GM18870 (cell line): ENCODE results near the gene GPSM1.

Experiments
- ATAC-seq: cut with Tn5 transposase; IDR thresholded peaks from one replicate; pipeline ENCODE4 v1.9.1; 2021; ENCODE audit warnings: moderate library complexity; ENCODE audit not compliant: unreplicated experiment

GPSM1 gene

DNA sequence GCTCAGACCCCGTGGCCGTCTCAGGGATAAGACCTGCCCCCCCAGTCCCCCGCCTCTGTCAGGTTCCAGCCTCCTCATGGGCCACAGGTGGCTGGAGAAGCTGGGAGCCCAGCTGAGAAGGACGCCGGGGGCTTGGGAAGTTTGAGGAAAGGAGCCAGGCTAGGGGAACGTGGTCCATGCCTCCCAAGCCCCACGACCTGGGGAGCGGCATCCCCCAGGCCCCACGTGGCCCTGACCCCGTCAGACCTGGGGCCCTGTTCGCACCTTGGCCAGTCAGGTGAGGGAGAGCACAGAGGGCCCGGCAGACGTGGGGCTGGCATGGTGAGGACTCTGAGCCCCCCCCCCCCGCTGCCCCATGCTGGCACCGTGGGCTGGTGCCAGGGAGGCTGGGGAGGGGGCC lies 3.7 kb downstream of the GPSM1 start:
- ATAC-seq, result no peak

GRCh38 chr9:136331556-136332481 lies 4.5 kb downstream of the GPSM1 start:
- ATAC-seq, result no peak

DNA sequence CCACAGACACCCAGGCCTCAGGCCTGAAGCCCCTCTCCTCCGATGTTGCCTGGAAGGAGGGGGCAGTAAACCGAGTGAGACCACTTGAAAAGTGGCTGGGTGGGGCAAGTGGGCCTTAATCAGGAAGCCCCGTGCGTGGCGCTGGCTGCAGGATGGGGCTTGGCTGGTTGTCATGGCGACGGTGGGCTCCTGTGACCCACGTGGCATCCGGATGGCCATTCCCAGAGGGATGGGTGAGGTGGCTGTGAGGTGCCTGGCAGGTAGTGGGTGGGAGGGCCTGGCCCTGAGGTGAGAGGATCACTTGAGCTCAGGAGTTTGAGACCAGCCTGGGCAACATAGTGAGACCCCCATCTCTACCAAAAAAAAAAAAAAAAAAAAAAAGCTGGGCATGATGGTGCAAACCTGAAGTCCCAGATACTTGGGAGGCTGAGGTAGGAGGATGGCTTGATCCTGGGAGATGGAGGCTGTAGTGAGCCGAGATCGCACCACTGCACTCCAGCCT lies 5.2 kb downstream of the GPSM1 start:
- ATAC-seq, result no peak

- ATAC-seq, result no peak
These were observed 5.7 kb downstream of the GPSM1 start for GRCh38 chr9:136333045-136333444.

DNA sequence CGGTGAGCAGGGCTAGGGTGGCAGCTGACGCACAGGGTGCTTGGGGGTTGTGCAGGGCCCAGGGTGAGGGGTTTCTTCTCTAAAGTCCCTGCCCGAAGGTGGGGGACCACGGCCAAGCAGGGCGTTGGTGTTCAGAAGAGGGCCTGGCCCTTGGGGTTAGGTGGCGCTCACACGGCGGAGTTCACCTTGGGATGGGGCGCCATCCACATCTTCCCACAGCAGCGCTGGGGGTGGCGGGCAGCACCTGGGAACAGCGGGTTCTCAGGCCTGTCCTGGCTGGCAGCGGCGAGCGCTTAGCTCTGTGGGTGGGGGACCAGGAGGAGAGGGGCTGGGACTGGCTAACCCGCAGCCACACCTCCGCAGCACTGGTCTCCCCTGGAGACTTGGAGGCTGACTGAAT lies 6.1 kb downstream of the GPSM1 start:
- no peak for ATAC-seq

DNA sequence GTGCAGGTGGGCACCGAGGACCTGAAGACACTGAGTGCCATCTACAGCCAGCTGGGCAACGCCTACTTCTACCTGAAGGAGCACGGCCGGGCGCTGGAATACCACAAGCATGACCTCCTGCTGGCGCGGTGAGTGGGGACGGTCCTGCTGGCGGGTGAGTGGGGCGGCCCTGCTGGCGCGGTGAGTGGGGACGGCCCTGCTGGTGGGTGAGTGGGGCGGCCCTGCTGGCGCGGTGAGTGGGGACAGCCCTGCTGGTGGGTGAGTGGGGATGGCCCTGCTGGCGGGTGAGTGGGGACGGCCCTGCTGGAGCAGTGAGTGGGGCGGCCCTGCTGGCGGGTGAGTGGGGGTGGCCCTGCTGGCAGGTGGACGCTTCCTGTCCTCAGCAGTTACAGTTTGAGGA lies 7.2 kb downstream of the GPSM1 start:
- ATAC-seq, result no peak

DNA sequence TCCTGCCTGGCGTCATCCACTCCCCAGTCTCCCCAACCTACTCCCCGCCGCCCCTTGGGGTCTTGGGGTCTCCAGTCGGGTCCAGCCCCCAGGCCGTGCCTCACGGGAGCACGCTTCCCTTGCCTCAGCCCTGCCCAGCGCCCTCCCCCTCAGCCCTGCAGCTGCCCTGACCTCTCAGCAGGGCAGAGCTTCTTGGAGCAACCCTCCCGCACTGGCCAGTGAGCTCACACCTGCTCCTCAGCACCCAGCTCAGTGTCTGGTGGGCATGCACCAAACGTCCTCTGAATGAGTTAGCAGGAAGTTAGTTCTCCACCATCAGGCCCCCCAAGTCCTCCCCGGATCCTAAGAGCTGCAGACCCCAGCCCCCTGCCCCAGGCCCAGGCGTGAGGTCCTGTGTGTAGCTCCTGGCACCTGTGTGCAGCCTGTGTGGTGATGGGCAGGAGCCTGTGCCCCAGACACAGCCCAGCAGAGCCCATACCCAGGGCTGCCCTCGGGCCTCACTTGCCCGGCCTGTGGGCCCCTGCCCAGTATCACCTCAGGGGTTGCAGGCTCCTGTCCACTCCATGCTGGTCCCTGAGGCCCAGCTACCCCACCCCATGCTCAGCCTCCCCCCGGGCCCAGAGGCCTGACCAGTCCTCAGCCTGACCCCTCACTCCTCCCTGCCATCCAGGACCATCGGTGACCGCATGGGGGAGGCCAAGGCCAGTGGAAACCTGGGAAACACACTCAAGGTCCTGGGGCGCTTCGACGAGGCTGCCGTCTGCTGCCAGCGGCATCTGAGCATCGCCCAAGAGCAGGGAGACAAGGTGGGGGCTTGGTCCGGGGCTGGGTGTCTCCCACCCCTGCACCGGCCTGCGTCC lies 8.2 kb downstream of the GPSM1 start:
- no peak for ATAC-seq

DNA sequence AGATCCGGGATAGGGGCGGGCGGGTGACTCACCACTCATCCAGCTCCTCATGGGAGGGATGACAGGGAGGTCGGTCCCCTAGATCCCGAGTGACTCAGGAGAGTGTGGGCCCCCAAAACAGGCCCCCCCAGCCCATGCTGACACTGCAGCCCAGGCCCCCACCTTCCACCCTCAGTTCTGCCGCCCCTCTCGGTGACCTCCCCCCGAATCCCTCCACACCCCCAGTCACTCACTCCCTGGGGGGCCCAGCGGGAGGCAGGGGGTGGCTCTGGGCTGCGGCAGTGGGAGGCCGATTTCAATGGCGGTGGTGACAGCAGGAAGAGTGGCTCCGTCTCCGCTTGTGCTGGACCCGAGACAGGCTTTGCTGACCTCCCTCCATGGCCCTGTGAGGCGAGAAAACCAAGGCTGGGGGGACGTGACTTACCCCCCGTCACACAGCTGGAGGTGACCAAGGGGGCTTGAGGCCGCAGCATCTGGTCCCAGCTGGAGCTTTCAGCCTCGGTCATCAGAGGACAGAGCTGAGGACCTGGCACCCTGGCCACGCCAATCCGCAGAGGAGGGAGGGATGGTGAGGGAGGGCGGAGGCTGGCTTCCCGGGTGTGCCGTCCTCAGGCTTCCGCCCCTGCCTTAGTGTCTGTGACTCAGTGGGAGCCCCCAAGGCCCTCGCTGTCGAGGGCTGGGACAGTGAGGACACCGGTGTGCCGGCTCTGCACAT lies 9.0 kb downstream of the GPSM1 start:
- no peak for ATAC-seq

GRCh38 chr9:136336881-136337280 lies 9.5 kb downstream of the GPSM1 start:
- ATAC-seq, result no peak

GRCh38 chr9:136337416-136338395 lies 10.4 kb downstream of the GPSM1 start:
- ATAC-seq, result no peak

- ATAC-seq, result no peak
These were observed 11.2 kb downstream of the GPSM1 start for GRCh38 chr9:136338511-136338910.

DNA sequence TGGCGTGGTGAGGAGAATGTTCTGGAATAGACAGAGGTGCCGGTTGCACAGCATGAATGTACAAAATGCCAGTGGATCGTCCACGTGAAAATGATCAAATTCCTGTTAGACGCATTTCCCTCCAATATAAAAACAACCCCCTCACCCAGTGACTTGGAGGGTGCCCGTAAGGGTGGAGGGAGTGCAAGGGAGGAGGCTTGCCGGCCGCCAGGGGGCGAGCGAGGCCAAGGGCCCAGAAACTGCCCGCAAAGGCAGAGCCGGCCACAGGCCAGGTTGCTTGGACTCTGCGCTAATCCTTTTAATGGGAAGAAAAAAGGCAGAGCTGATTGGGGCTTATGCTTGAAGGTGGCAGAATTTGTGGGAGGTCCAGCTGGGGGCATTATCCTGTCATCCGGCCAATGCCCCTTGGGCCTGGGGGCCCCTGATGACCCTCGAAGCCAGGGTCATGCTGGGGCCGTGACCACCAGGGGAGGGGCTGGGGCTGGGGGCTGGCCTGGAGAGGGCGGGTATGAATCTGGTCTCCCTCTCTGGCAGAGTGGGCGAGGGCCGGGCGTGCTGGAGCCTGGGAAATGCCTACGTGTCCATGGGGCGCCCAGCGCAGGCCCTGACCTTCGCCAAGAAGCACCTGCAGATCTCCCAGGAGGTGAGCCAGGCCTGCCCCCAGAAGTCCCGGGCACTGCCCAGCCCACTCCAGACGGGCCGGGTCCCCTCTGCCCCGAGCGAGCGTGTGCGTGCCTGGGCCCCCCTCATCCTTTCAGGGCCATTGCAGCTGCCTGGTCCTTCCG lies 12.0 kb downstream of the GPSM1 start:
- ATAC-seq, result no peak

DNA sequence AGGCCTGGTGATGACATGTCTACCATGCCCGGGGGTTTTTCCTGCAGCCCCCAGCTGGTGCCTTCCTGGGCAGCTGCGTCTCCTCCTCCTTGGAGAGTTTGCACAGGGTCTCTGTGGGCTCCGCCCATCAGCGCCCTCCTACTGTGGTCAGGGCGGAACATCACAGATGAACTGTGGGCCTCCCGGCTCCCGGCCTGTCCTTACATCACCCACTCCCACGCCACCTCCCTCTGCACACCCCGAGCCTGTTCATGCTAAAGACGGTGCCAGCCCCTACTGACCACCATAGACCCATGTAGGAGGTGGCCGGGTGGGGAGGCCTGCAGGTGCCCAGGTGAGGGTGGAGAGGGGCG lies 12.6 kb downstream of the GPSM1 start:
- ATAC-seq, result no peak

DNA sequence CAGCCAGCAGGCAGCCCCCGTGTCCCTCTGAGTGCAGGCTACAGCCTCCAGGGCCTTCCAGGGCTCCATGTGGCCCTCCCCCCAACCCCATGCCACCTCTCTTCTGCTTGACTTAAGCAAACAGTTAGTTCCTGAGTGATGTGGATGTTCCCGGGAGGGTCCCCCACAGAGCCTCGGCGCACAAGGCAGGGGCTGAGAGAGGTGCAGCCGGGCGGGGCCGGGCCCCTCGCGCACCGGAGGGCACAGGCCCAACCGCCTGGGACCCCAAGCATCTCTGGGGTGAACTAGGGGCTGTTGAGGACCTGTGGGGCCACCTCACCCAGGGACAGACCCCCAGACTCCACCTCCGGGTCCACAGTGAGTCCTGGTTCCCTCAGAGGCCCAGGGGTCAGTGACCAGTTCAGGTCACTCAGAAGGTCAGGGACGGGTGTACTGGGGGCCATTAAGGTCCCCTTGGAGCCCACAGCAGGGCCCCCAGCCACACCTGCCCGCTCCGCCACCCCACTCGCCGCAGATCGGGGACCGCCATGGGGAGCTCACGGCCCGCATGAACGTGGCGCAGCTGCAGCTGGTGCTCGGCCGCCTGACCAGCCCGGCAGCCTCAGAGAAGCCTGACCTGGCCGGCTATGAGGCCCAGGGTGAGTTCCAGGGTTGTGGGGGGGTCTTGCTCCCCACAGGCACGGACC lies 13.2 kb downstream of the GPSM1 start:
- ATAC-seq, result no peak

DNA sequence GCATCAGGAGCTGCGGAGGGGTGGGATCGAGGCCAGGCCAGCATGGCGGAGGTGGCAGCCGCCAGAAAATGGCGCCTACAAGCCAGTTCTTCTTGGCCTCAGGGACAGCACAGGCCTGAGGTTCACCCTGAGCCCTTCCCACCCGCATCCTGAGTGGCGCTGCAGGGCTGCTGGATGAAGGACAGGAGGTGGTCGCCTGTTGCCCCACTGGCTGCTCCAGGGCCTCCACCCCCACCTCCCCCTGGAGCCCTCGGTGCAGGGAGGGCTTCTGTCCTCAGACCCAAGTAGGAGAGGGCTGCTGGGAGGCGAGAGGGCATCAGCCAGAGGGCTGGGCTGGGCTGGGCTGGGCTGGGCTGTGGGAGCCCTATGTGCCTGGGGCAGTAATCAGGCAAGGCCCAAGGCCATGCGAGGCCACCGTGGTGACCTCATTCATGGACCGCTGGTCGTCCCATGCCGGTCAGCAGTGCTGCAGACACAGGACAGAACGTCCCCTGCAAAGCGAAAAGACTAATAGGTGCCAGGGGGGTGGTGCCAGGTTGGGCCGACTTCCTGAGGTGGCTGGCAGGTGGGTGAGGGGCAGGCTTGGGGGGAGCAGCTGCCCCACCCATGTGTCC lies 13.8 kb downstream of the GPSM1 start:
- ATAC-seq, result no peak

DNA sequence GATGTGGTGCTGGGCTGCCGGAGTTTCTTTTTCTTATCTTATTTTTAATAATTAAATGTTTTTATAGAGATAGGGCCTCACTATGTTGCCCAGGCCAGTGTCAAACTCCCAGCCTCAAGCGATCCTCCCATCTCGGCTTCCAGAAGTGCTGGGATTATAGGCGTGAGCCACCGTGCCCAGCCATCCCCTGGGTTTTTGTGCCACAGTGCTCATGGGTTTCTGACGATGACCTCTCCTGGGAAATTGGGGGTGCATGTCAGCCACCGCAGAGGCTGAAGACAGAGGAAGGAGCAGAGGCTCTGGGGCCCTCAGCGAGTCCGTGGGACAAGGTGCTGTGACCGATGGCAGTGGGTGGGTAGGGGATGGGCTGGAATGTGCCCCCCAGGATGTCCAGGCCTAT lies 14.4 kb downstream of the GPSM1 start:
- ATAC-seq, result no peak

- no peak for ATAC-seq
These were observed 15.1 kb downstream of the GPSM1 start for GRCh38 chr9:136342181-136343120.
